ENCODE measurements around the gene A2M.

A2M gene

GRCh38 chr12:9098115-9098452 is 17.6 kb downstream of the A2M start:
- no peak for DNase-seq

- DNase-seq, result no peak
These were observed 19.0 kb downstream of the A2M start for GRCh38 chr12:9096563-9097176.

- DNase-seq, result no peak
These were observed 20.4 kb downstream of the A2M start for GRCh38 chr12:9095322-9095721.

GRCh38 chr12:9094512-9095206 is 21.1 kb downstream of the A2M start:
- no peak for DNase-seq

- DNase-seq, result no peak
These were observed 23.7 kb downstream of the A2M start for GRCh38 chr12:9091891-9092598.

- no peak for DNase-seq
These were observed 25.5 kb downstream of the A2M start for GRCh38 chr12:9090220-9090619.

GRCh38 chr12:9087087-9087835 is 28.5 kb downstream of the A2M start:
- DNase-seq, result no peak

GRCh38 chr12:9086087-9086486 is 29.6 kb downstream of the A2M start:
- no peak for DNase-seq

- no peak for DNase-seq
These were observed 31.3 kb downstream of the A2M start for GRCh38 chr12:9084417-9084816.

GRCh38 chr12:9083793-9084192 is 31.9 kb downstream of the A2M start:
- no peak for DNase-seq

- no peak for DNase-seq
These were observed 33.9 kb downstream of the A2M start for GRCh38 chr12:9081667-9082427.

GRCh38 chr12:9079883-9080675 is 35.6 kb downstream of the A2M start:
- DNase-seq, result no peak

- no peak for DNase-seq
These were observed 36.6 kb downstream of the A2M start for GRCh38 chr12:9079082-9079481.

GRCh38 chr12:9077152-9078031 is 38.3 kb downstream of the A2M start:
- DNase-seq, result no peak

- DNase-seq, result no peak
These were observed 39.0 kb downstream of the A2M start for GRCh38 chr12:9076733-9077132.

GRCh38 chr12:9075138-9075535 is 40.6 kb downstream of the A2M start:
- no peak for DNase-seq

GRCh38 chr12:9074484-9075137 is 41.1 kb downstream of the A2M start:
- no peak for DNase-seq

GRCh38 chr12:9073076-9073475 is 42.6 kb downstream of the A2M start:
- DNase-seq, result no peak

GRCh38 chr12:9072481-9073038 is 43.2 kb downstream of the A2M start:
- DNase-seq, result no peak

GRCh38 chr12:9071969-9072368 is 43.8 kb downstream of the A2M start:
- DNase-seq, result no peak

Data from fibroblast of skin of right quadriceps (primary cell).